ENCODE measurements around the gene CAPN15. TPM values are rescaled to one million over a fixed set of nuclear protein-coding genes. Genes with fewer than 3 reads are reported as not detected.
"Not testable (repeated sequence)": the region's sequence is repeated elsewhere in the genome, so short reads cannot be mapped to it uniquely, and the experiment has no call there.

The CAPN15 gene
- total RNA-seq: 10 to 100 TPM; 19.6 to 42.6 (median 29.0) TPM

GRCh38 chr16:527015-527903 is at the start of gene CAPN15:
Gene CAPN15, plus strand, starts transcription at chr16:527712. Its CDS starts 19,127 bp downstream, at chr16:546839.
- peak; percentile 87 to 91 for DNase-seq
- intact Hi-C loops (cut with DNase I): no loop called here
- Histone ChIP-seq H3K4me1 (peaks cover 25 to 38% of the 10 kb centered on the region in 2 donors), H3K36me3 (no peaks in the 10 kb centered on the region), H3K27ac (peak within 1 kb of the TSS; percentile 99 to 100 (median 100)), H3K27me3 (no peaks in the 10 kb centered on the region), H3K4me3 (replicated peaks in 1 of 3) (peak within 1 kb of the TSS; percentile 50 to 77 (median 56)), H3K9me3 (no peaks in the 10 kb centered on the region)
- WGBS, 2 donors: 0 to 3% methylated on average over 7 to 15 of the region's 129 CpGs
- TF ChIP-seq POLR2A (IDR thresholded peaks at IDR 0.05) (peak; percentile 10 to 76), CTCF (IDR thresholded peaks at IDR 0.05) (peak in 3 of 6 experiments; percentile 20 to 49 (median 45))

GRCh38 chr16:478287-478686 is 49.2 kb upstream of the CAPN15 start:
- intact Hi-C loops (cut with DNase I): not testable (repeated sequence)
- WGBS, 2 donors: 89 to 94% methylated on average over 10 of the region's 10 CpGs

GRCh38 chr16:482468-483185 is 44.9 kb upstream of the CAPN15 start:
- intact Hi-C loops (cut with DNase I): loop anchor here (10.0 kb wide), 1 partner anchor 98 kb away; the partner anchor contains the start of gene PGAP6
- Histone ChIP-seq H3K27ac (no peak overlapping the region), H3K27me3 (no peaks in the 10 kb centered on the region), H3K36me3 (no peaks in the 10 kb centered on the region), H3K9me3 (no peaks in the 10 kb centered on the region), H3K4me1 (no peaks in the 10 kb centered on the region), H3K4me3 (replicated peaks in 1 of 3) (no peak overlapping the region)
- WGBS, 2 donors: 89 to 92% methylated on average over 18 to 21 of the region's 31 CpGs
- TF ChIP-seq POLR2A (IDR thresholded peaks at IDR 0.05) (no peak), CTCF (IDR thresholded peaks at IDR 0.05) (no peak)
- DNase-seq: no peak

More at GRCh38 chr16:478287-478686, 49.2 kb upstream of the CAPN15 start:
- DNase-seq; H3K9me3 ChIP-seq; H3K27me3 ChIP-seq; H3K4me1 ChIP-seq; H3K27ac ChIP-seq; H3K36me3 ChIP-seq; H3K4me3 ChIP-seq (replicated peaks in 1 of 3): not testable (repeated sequence)

- H3K27ac ChIP-seq: no peak overlapping the region
- DNase-seq: peak in 1 of 2 donors; percentile 9
- no peak overlapping the region for H3K4me3 ChIP-seq (replicated peaks in 1 of 3)
- no peaks in the 10 kb centered on the region for H3K4me1 ChIP-seq
- H3K36me3 ChIP-seq: no peaks in the 10 kb centered on the region
- intact Hi-C loops (cut with DNase I): loop anchor here (10.0 kb wide), 1 partner anchor 99 kb away; the partner anchor contains the start of gene PGAP6
- H3K27me3 ChIP-seq: no peaks in the 10 kb centered on the region
- H3K9me3 ChIP-seq: no peaks in the 10 kb centered on the region
- 76 to 78% methylated on average over 14 of the region's 14 CpGs for WGBS, 2 donors
- TF ChIP-seq CTCF (IDR thresholded peaks at IDR 0.05) (no peak), POLR2A (IDR thresholded peaks at IDR 0.05) (no peak)
These were observed 44.0 kb upstream of the CAPN15 start for GRCh38 chr16:483341-484075.

- TF ChIP-seq POLR2A (IDR thresholded peaks at IDR 0.05) (no peak), CTCF (IDR thresholded peaks at IDR 0.05) (no peak)
- intact Hi-C loops (cut with DNase I): loop anchor here (10.0 kb wide), 1 partner anchor 105 kb away; the partner anchor contains the start of gene PGAP6
- H3K4me1 ChIP-seq: no peaks in the 10 kb centered on the region
- no peak overlapping the region for H3K4me3 ChIP-seq (replicated peaks in 1 of 3)
- DNase-seq: no peak
- no peak overlapping the region for H3K27ac ChIP-seq
- 89 to 95% methylated on average over 12 to 15 of the region's 16 CpGs for WGBS, 2 donors
- H3K36me3 ChIP-seq: peaks cover 0 to 15% of the 10 kb centered on the region in 2 donors
- H3K9me3 ChIP-seq: no peaks in the 10 kb centered on the region
- no peaks in the 10 kb centered on the region for H3K27me3 ChIP-seq
These were observed 37.9 kb upstream of the CAPN15 start for GRCh38 chr16:489606-490005.

All from thyroid gland (tissue), 4 donors.